ENCODE measurements around the gene ZBTB7B. TPM values are rescaled to one million over a fixed set of nuclear protein-coding genes. Genes with fewer than 3 reads are reported as not detected.

ZBTB7B gene
- total RNA-seq, 6 experiments from 2014 or later, result 31.1 to 37.1 (median 34.1) TPM

DNA sequence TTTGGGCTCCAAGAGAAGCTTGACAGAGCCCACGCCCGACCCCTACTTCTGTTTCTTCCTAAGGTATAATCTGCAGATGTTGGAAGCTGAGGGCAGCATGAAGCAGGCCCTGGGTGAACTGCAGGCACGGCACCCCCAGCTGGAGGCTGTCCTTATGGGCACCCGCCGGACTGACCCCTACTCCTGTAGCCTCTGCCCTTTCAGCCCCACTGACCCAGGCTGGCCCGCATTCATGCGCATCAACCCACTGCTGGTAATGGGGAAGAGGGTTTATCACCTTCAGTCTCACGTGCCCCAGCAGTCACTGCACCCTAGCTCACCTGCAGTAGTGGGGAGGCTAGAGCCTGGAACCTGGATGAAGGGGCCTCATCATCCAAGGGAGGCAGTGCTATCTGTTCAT, 12.3 kb upstream of the ZBTB7B start:
- Mint-ChIP-seq H3K27me3 (ENCODE audit: insufficient read depth) (peaks cover 4% of the 10 kb centered on the region), H3K4me3 (no peak overlapping the region), H3K9me3 (no peaks in the 10 kb centered on the region), H3K4me1 (ENCODE audit: low read depth) (peaks cover 12% of the 10 kb centered on the region), H3K27ac (no peak overlapping the region), H3K36me3 (ENCODE audit: low read depth) (no peaks in the 10 kb centered on the region)
- TF ChIP-seq, protein P1, sequence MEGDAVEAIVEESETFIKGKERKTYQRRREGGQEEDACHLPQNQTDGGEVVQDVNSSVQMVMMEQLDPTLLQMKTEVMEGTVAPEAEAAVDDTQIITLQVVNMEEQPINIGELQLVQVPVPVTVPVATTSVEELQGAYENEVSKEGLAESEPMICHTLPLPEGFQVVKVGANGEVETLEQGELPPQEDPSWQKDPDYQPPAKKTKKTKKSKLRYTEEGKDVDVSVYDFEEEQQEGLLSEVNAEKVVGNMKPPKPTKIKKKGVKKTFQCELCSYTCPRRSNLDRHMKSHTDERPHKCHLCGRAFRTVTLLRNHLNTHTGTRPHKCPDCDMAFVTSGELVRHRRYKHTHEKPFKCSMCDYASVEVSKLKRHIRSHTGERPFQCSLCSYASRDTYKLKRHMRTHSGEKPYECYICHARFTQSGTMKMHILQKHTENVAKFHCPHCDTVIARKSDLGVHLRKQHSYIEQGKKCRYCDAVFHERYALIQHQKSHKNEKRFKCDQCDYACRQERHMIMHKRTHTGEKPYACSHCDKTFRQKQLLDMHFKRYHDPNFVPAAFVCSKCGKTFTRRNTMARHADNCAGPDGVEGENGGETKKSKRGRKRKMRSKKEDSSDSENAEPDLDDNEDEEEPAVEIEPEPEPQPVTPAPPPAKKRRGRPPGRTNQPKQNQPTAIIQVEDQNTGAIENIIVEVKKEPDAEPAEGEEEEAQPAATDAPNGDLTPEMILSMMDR (IDR thresholded peaks at IDR 0.05), result no peak
- DNase-seq, result no peak

DNA sequence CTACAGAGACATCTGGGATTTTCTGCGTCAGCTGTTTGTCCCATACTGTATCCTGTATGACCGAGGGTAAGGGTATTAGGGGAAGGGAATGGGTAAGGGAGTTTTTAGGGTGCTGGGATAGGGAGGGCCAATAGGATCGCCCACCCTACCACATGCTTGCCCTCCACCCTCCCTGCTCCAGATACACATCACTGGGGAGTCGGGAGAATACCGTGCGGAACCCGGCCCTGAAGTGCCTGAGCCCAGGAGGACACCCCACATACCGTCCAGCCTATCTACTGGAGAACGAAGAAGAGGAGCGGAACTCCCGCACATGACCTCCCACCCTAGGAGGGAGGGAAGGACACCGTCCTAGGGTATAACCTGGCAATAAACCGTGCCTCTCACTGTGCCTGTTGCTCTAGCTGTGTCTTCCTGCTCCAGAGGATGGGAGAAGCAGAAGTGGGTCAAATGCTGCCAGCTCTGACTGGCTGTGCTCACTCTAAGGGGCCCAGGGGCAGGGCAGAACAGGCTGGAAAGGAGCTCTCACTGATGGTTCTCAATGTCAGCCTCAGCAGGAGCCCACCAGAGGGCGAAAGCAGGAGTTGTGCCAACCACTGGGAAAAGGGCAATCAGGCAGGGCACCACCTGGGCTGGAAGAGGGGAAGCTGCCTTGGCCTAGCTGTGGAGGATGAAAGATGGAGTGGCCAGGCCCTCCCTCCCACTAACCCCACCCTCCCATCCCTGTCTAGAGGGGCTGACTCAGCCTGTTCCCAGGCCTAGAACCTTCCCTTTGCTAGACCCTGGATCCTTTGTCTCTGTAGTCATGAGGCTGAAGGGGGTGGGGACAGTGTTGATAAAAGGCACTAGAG, 9.7 kb upstream of the ZBTB7B start:
- peaks cover 4% of the 10 kb centered on the region for H3K27me3 Mint-ChIP-seq (ENCODE audit: insufficient read depth)
- H3K9me3 Mint-ChIP-seq, result no peaks in the 10 kb centered on the region
- DNase-seq, result peak; percentile 18
- H3K36me3 Mint-ChIP-seq (ENCODE audit: low read depth), result no peaks in the 10 kb centered on the region
- TF ChIP-seq, protein P1 (IDR thresholded peaks at IDR 0.05), result peak; percentile 56
- no peak overlapping the region for H3K4me3 Mint-ChIP-seq
- H3K27ac Mint-ChIP-seq, result peak overlapping the region; percentile 53; the same call in 1 of the 2 replicates
- peaks cover 18% of the 10 kb centered on the region for H3K4me1 Mint-ChIP-seq (ENCODE audit: low read depth)

DNA sequence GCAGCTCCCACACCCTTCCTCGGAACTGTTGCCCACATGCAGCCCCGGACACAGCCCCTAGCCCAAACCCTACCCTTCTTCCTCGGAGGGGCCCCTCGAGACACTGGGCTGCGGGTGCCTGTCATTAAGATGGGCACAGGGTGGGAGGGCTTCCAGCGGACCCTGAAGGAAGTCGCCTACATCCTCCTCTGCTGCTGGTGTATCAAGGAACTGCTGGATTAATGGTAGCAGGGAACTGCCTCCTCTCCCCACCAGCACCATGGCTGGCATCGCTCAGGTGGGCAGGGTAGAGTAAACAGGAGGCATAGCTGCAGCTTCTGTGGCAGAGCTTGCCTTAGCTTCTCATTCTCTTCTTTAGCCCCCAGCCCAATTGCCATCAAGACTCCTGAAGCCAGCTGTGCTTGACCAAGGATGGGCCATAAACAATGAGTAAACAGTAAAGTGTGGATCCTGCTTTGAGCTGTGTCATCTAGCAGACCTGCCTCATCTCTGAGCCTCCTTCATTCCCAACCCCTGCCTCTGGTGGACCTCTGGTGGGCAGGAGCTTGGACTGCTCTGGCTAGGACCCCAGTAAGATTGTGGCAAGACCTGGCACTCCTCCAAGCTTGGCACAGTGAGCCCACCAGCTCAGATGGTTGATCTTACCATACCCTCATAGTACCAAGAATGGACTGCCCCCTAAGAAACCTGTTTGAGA, 8.9 kb upstream of the ZBTB7B start, which contains the start of gene LENEP:
Gene LENEP (plus strand): TSS at position 15 of the 697 bp plus-strand sequence. CDS start 22 bp downstream, at position 37.
- no peak for DNase-seq
- peaks cover 19% of the 10 kb centered on the region for H3K4me1 Mint-ChIP-seq (ENCODE audit: low read depth)
- peaks cover 4% of the 10 kb centered on the region for H3K27me3 Mint-ChIP-seq (ENCODE audit: insufficient read depth)
- H3K9me3 Mint-ChIP-seq, result no peaks in the 10 kb centered on the region
- TF ChIP-seq, protein P1 (IDR thresholded peaks at IDR 0.05), result no peak
- H3K27ac Mint-ChIP-seq, result peak within 1 kb of the TSS; percentile 53
- no peaks in the 10 kb centered on the region for H3K36me3 Mint-ChIP-seq (ENCODE audit: low read depth)
- no peak within 1 kb of the TSS for H3K4me3 Mint-ChIP-seq

DNA sequence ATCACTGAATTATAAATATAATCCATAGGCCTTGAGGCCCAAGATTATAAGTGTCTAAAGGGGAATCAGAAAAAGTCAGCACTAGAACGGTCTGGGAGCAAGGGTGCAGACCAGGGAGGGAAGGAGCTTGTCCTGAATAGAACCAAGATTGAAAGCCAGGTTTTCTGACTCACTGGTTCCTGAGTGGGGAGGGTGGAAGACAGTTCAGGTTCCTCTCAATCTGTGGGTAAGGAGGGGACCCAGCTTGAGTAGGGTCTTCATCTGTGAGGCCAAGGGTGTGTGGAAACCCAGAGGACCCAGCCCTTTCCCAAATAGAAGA, 8.4 kb upstream of the ZBTB7B start:
- peak overlapping the region; percentile 53 for H3K27ac Mint-ChIP-seq
- no peaks in the 10 kb centered on the region for H3K36me3 Mint-ChIP-seq (ENCODE audit: low read depth)
- no peak for DNase-seq
- H3K27me3 Mint-ChIP-seq (ENCODE audit: insufficient read depth), result peaks cover 4% of the 10 kb centered on the region
- peaks cover 24% of the 10 kb centered on the region for H3K4me1 Mint-ChIP-seq (ENCODE audit: low read depth)
- no peaks in the 10 kb centered on the region for H3K9me3 Mint-ChIP-seq
- no peak overlapping the region for H3K4me3 Mint-ChIP-seq
- TF ChIP-seq, protein P1 (IDR thresholded peaks at IDR 0.05), result no peak

DNA sequence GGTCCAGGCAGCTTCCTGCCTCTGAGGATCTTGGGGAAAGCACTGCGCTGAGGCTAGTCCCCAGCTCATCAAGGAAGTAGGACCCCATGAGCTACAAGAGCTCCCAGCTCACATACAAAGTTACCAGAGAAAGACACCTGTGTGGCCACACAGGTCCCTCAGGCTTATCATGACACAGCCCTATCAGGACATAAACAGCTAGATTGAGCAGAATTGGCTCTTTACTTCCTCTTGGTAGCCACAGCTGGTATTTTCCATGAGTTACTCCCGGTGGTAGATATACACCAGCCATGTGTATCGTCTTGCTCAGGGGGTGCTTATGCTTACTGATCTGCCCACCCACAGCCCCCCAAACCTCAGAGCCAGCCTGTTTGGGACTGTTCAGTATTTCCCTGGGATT, 8.0 kb upstream of the ZBTB7B start:
- TF ChIP-seq, protein P1 (IDR thresholded peaks at IDR 0.05), result no peak
- H3K27ac Mint-ChIP-seq, result peak overlapping the region; percentile 53
- no peak for DNase-seq
- peaks cover 25% of the 10 kb centered on the region for H3K4me1 Mint-ChIP-seq (ENCODE audit: low read depth)
- peaks cover 4% of the 10 kb centered on the region for H3K27me3 Mint-ChIP-seq (ENCODE audit: insufficient read depth)
- no peak overlapping the region for H3K4me3 Mint-ChIP-seq
- no peaks in the 10 kb centered on the region for H3K9me3 Mint-ChIP-seq
- H3K36me3 Mint-ChIP-seq (ENCODE audit: low read depth), result no peaks in the 10 kb centered on the region

Measured in HFFc6 (cell line).